A549 (cell line): ENCODE results near the gene DEAF1. TPM values are rescaled to one million over a fixed set of nuclear protein-coding genes. Genes with fewer than 3 reads are reported as not detected.

ENCODE experiments used
- ATAC-seq, 2 experiments: fragments of 200-7000 bp in 1 of 2; fragments of >200 bp in 1 of 2; cut with Nextera tagmentation in 1 of 2; cut with Tn5 transposase in 1 of 2; 3 replicates each; pipeline versions ENCODE4 v1.8.0 to v1.9.1; 2018 to 2020; ENCODE audit warnings: mild to moderate bottlenecking in 1 of 2, moderate library complexity in 1 of 2
- CTCF ChIA-PET: fragments of 300-600 bp; sonication (Branson Sonifier 250); formaldehyde crosslinking; extraction: SDS; loops from one replicate; lab custom pipeline; 2021; ENCODE audit warnings: antibody characterized with exemption, inconsistent platforms; lab: Yijun Ruan, JAX
- POLR2A ChIA-PET: fragments of 350-600 bp; formaldehyde crosslinking; extraction: SDS; loops from one replicate; lab custom pipeline; 2021; ENCODE audit warnings: antibody characterized with exemption, inconsistent platforms; lab: Yijun Ruan, JAX
- DNase-seq, 2 experiments: peaks; one replicate each; pipeline versions ENCODE4 v3.0.0 to v3.0.0-alpha.2; 2011 to 2016; ENCODE audit warnings: low read depth in 1 of 2, low spot score in 1 of 2
- FAIRE-seq: peaks from 2 replicates; lab custom pipeline; 2011; peaks lifted over from hg19 to GRCh38; lab: Jason Lieb, UNC
- H3K27ac ChIP-seq, 2 experiments: fragments of >200 bp; sonication (Bioruptor Twin); formaldehyde crosslinking; 3 replicates each; pipeline ENCODE4 v1.5.1; 2016 to 2017
- H3K4me1 ChIP-seq: fragments of >200 bp; sonication (Bioruptor Twin); formaldehyde crosslinking; 3 replicates; pipeline ENCODE4 v1.6.1; 2016
- H3K4me2 ChIP-seq: fragments of >200 bp; sonication (Bioruptor Twin); formaldehyde crosslinking; 3 replicates; pipeline ENCODE4 v1.6.1; 2016
- H3K4me3 ChIP-seq: fragments of >200 bp; sonication (Bioruptor Twin); formaldehyde crosslinking; 3 replicates; pipeline ENCODE4 v1.5.1; 2016
- H3K9me3 ChIP-seq: fragments of >200 bp; sonication (Bioruptor Twin); formaldehyde crosslinking; 3 replicates; pipeline ENCODE4 v1.6.1; 2016
- BHLHE40 ChIP-seq: IDR thresholded peaks from 2 replicates; pipeline ENCODE4 v1.6.1; 2012; ENCODE audit warnings: low read depth, low read length, inconsistent platforms
- CBX8 ChIP-seq: fragments of 200-600 bp; sonication (generic); IDR thresholded peaks from 2 replicates; pipeline ENCODE4 v1.6.1; 2016
- EHF ChIP-seq: fragments of 250-450 bp; sonication (Bioruptor Pico); IDR thresholded peaks from 2 replicates; pipeline ENCODE4 v1.5.0; 2020; ENCODE audit warnings: mild to moderate bottlenecking
- EP300 ChIP-seq, 2 experiments: fragments of >200 bp; sonication (Bioruptor Twin); formaldehyde crosslinking; IDR thresholded peaks; 2 replicates in 1 of 2; 3 replicates in 1 of 2; pipeline ENCODE4 v1.6.1; 2016 to 2017
- FOSB ChIP-seq: fragments of 250-450 bp; sonication (Bioruptor Pico); IDR thresholded peaks from 2 replicates; pipeline ENCODE4 v1.5.0; 2020; ENCODE audit warnings: mild to moderate bottlenecking, moderate library complexity
- FOSL2 ChIP-seq, 2 experiments: fragments of 450-650 bp in 1 of 2; fragments of >200 bp in 1 of 2; sonication (Bioruptor Twin) in 1 of 2; formaldehyde crosslinking; IDR thresholded peaks; 2 replicates each; pipeline versions ENCODE4 v1.5.0 to v1.6.1; 2016 to 2020; ENCODE audit warnings: mild to moderate bottlenecking in 1 of 2, moderate library complexity in 1 of 2
- HOXA7 ChIP-seq: fragments of 250-450 bp; sonication (Bioruptor Pico); IDR thresholded peaks from 2 replicates; pipeline ENCODE4 v1.5.0; 2020; ENCODE audit warnings: mild to moderate bottlenecking, moderate library complexity
- HOXB13 ChIP-seq: fragments of 250-450 bp; sonication (Bioruptor Pico); IDR thresholded peaks from 2 replicates; pipeline ENCODE4 v1.5.0; 2020; ENCODE audit warnings: low read depth, mild to moderate bottlenecking, moderate library complexity
- JUN ChIP-seq, 2 experiments: fragments of >200 bp; sonication (Bioruptor Twin); formaldehyde crosslinking; IDR thresholded peaks; 2 replicates in 1 of 2; 3 replicates in 1 of 2; pipeline ENCODE4 v1.6.1; 2016 to 2017
- MAFK ChIP-seq: fragments of 450-650 bp; IDR thresholded peaks from 2 replicates; pipeline ENCODE4 v1.6.1; 2014; ENCODE audit not compliant: partially characterized antibody
- NPAS2 ChIP-seq: fragments of 250-450 bp; sonication (Bioruptor Pico); IDR thresholded peaks from 2 replicates; pipeline ENCODE4 v1.8.0; 2022; ENCODE audit warnings: mild to moderate bottlenecking, moderate library complexity, borderline replicate concordance
- RAD21 ChIP-seq, 2 experiments: fragments of >200 bp in 1 of 2; sonication (Bioruptor Twin) in 1 of 2; formaldehyde crosslinking in 1 of 2; IDR thresholded peaks in 1 of 2; conservative IDR thresholded peaks in 1 of 2; 2 replicates in 1 of 2; 3 replicates in 1 of 2; pipeline ENCODE4 v1.6.1; 2012 to 2018; ENCODE audit warnings: inconsistent platforms in 1 of 2
- TFCP2L1 ChIP-seq: fragments of 250-450 bp; sonication (Bioruptor Pico); IDR thresholded peaks from 2 replicates; pipeline ENCODE4 v1.5.0; 2021; ENCODE audit warnings: mild to moderate bottlenecking
- TP53 ChIP-seq: fragments of 250-450 bp; sonication (Bioruptor Pico); IDR thresholded peaks from 2 replicates; pipeline ENCODE4 v1.5.0; 2021; ENCODE audit warnings: mild to moderate bottlenecking, moderate library complexity
- ZC3H11A ChIP-seq: fragments of 450-650 bp; IDR thresholded peaks from 2 replicates; pipeline ENCODE4 v1.6.1; 2014; ENCODE audit warnings: antibody characterized with exemption, mild to moderate bottlenecking
- ZFP36 ChIP-seq: fragments of 450-650 bp; IDR thresholded peaks from 2 replicates; pipeline ENCODE4 v1.6.1; 2014; ENCODE audit warnings: borderline replicate concordance; ENCODE audit not compliant: partially characterized antibody
- WGBS: methylation state at CpG from one replicate; pipeline ENCODE4 v1.1.6; 2017; ENCODE audit errors: missing lambda C conversion rate; 5-methylcytosine and 5-hydroxymethylcytosine counted together
- polyA plus RNA-seq, 4 experiments: library from polyadenylated mRNA; depleted of rRNA in 3 of 4; stranded (reverse); fragments of >200 nt; fragmentation: RNase III in 1 of 4; extraction: RNeasy Plus Mini Kit Qiagen cat#74134 plus additional on column Dnase treatment in 1 of 4; gene quantifications; 2 replicates in 3 of 4; 3 replicates in 1 of 4; pipeline ENCODE4 v1.2.3, GENCODE V29; 2011 to 2017
- TF ChIP-seq, protein P1 (sequence below): IDR thresholded peaks from 2 replicates; pipeline ENCODE4 v1.6.1; 2012; ENCODE audit warnings: low read depth, borderline replicate concordance
- TF ChIP-seq, protein P2 (sequence below): fragments of >200 bp; sonication (Bioruptor Twin); formaldehyde crosslinking; IDR thresholded peaks from 2 replicates; pipeline ENCODE4 v1.6.1; 2016
- TF ChIP-seq, protein P3 (sequence below): IDR thresholded peaks from 2 replicates; pipeline ENCODE4 v1.6.1; 2012

Gene DEAF1
- polyA plus RNA-seq, 2 of the 4 experiments (the other 2 are of a cell fraction), result 16.0 to 24.0 TPM

DNA sequence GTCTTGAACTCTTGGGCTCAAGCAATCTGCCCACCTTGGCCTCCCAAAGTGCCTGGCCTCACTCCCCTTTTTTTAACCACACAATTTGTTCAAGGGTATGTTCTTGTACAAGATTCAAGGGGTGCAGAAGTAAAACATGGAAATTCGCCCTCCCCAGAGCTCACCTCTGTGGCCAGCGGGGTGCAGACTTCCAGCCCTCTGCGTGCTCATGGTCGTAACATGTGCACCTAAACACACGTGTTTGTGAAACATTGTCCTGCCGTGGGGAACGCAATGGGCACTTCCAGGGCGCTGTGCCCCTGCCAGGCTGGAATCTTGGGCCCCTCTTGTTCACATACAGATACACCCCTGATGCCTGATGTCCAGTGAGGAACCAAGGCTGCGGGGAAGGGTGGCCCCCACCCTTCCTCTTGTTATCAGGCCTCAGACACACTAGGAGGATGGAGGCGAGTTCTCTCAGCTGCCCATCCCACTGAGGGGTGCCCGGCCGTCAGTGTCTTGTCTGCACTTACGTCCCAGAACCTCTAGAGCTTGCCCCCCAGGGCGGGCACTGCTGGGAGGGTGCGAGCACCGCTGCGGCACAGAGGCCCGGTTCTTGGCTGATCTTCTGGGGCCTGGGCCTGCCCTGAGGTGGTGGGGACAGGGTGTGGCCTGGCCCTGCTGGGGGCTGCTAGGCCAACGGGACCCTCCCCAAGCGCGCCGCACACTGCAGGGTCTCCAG is 6.9 kb upstream of the DEAF1 start:
- TF ChIP-seq ZC3H11A, result no peak
- no peak for TF ChIP-seq TFCP2L1 (CRISPR knock-in tag)
- TF ChIP-seq TP53, result no peak
- no peak for TF ChIP-seq EP300 (IDR thresholded peaks at IDR 0.05)
- no peak for TF ChIP-seq ZFP36
- TF ChIP-seq NPAS2 (CRISPR knock-in tag), result no peak
- TF ChIP-seq JUN (IDR thresholded peaks at IDR 0.05), result no peak
- TF ChIP-seq CBX8, result no peak
- no peak for TF ChIP-seq EHF
- H3K4me3 ChIP-seq, result no peak overlapping the region
- DNase-seq, result no peak
- H3K27ac ChIP-seq, result no peak overlapping the region
- H3K4me2 ChIP-seq, result no peak overlapping the region
- peaks cover 47% of the 10 kb centered on the region for H3K4me1 ChIP-seq
- ChIA-PET POLR2A (interaction anchor here (1.1 kb wide), 1 partner anchor 10 kb away, joined by 9 read pairs; no protein-coding TSS in a partner anchor), CTCF (interaction anchor here (1.2 to 26.0 kb wide), 3 partner anchors 11 to 75 kb away, joined by 3 to 599 read pairs (median 8); partner anchors contain the start of gene GATD1)
- ATAC-seq, result no peak
- no peak for FAIRE-seq
- WGBS, result 94% methylated on average over 20 of the region's 22 CpGs
- H3K9me3 ChIP-seq, result no peaks in the 10 kb centered on the region

DNA sequence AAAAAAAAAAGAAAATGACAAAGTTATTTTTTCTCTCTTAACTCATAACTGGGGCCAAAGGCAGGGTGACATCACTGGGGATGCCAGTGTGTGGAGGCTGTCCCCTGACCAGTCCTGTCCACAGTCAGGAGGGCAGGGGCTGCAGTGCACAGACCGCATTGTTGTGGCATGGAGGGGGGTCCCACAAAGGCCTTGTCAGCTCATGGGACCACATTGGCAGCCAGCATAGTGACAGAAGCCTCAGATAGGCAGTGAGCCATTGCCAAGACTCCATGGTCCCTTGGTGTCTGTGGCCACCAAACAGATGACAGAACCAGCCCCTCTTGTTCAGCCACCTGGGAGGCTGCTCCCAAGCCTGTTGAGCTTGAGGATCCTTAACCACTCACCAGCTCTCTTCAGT is 4.7 kb upstream of the DEAF1 start:
- ChIA-PET POLR2A (no interaction called here), CTCF (interaction anchor here (1.0 to 26.0 kb wide), 2 partner anchors 25 to 55 kb away, joined by 3 to 599 read pairs; no protein-coding TSS in a partner anchor)
- no peak for ATAC-seq
- no peak for DNase-seq
- no peak for FAIRE-seq
- TF ChIP-seq MAFK, result no peak
- 92% methylated on average over 1 of the region's 1 CpG for WGBS
- Histone ChIP-seq H3K4me3 (no peak overlapping the region), H3K4me1 (peaks cover 43% of the 10 kb centered on the region), H3K9me3 (no peaks in the 10 kb centered on the region), H3K4me2 (no peak overlapping the region), H3K27ac (no peak overlapping the region)

DNA sequence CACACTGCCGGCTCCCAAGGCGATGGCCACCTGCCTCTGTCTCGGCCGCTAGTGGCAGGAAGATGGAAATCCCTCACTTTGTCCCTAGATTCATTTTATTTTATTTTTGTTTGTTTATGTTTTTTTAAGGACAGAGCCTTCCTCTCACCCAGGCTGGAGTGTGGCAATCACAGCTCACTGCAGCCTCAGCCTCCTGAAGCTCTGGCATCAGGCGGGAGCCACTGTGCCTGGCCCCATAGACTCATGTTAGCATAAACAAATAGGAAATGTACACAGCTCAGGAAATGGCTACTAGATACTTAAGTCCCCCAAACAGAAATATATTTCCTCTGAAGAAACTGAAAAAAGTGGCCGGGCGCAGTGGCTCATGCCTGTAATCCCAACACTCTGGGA is 4.1 kb upstream of the DEAF1 start:
- no peak for FAIRE-seq
- ATAC-seq, result no peak
- 91% methylated on average over 7 of the region's 7 CpGs for WGBS
- Histone ChIP-seq H3K27ac (no peak overlapping the region), H3K9me3 (no peaks in the 10 kb centered on the region), H3K4me1 (peaks cover 40% of the 10 kb centered on the region)
- POLR2A ChIA-PET, result no interaction called here
- DNase-seq, result no peak
- TF ChIP-seq, protein P1, sequence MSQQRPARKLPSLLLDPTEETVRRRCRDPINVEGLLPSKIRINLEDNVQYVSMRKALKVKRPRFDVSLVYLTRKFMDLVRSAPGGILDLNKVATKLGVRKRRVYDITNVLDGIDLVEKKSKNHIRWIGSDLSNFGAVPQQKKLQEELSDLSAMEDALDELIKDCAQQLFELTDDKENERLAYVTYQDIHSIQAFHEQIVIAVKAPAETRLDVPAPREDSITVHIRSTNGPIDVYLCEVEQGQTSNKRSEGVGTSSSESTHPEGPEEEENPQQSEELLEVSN, result no peak
- TF ChIP-seq RAD21 (conservative IDR thresholded peaks at IDR 0.05 in 1 of 2, IDR thresholded peaks at IDR 0.05 in 1 of 2) (no peak), TFCP2L1 (CRISPR knock-in tag) (no peak), HOXA7 (CRISPR knock-in tag) (no peak), HOXB13 (CRISPR knock-in tag) (no peak), BHLHE40 (no peak), FOSB (CRISPR knock-in tag) (no peak), FOSL2 (IDR thresholded peaks at IDR 0.05) (no peak), FOSL2 (CRISPR knock-in tag; IDR thresholded peaks at IDR 0.05) (no peak)
- TF ChIP-seq, protein P2, sequence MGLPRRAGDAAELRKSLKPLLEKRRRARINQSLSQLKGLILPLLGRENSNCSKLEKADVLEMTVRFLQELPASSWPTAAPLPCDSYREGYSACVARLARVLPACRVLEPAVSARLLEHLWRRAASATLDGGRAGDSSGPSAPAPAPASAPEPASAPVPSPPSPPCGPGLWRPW, result no peak
- TF ChIP-seq, protein P3, sequence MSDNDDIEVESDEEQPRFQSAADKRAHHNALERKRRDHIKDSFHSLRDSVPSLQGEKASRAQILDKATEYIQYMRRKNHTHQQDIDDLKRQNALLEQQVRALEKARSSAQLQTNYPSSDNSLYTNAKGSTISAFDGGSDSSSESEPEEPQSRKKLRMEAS, result no peak
- TF ChIP-seq, all 56 proteins: peak for 0
- Histone ChIP-seq H3K4me3 (no peak overlapping the region), H3K4me2 (no peak overlapping the region)
- CTCF ChIA-PET, result interaction anchor here (2.5 to 26.0 kb wide), 2 partner anchors 26 to 67 kb away, joined by 7 to 599 read pairs; no protein-coding TSS in a partner anchor
